ENCODE data around the gene PFN3. TPM values are rescaled to one million over a fixed set of nuclear protein-coding genes. Genes with fewer than 3 reads are reported as not detected.

Gene PFN3
- total and polyA plus RNA-seq, 2 of the 4 experiments (the other 2 are of a cell fraction): not detected

DNA sequence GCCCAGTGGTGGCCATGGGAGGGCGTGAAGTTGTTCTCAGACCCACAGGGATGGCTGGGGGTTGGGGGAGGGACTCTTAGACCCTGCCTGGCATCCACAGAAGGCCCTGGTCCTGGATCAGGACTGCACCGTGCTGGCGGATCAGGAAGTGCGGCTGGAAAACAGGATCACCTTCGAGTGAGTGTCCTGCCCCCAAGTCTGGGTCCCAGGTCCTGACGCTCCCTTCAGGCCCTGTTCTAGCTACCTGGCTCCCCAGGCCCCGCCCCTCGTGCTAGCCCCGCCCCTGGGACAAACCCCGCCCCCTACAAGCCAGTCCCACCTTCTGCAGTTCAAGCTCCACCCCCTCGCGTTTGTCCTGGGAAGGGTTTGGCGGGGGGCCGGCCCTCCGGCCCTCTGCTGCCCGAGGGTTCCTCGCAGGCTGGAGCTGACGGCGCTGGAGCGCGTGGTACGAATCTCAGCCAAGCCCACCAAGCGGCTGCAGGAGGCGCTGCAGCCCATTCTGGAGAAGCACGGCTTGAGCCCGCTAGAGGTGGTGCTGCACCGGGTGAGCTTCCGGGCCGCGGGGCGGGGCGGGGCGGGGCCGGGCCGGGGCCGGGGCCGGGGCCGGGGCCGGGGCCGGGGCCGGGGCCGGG is 29.9 kb downstream of the PFN3 start:
- ChIA-PET POLR2A (ENCODE audit: unreplicated experiment) (interaction anchor here (0.6 kb wide), 1 partner anchor 21 kb away, joined by 4 read pairs; no protein-coding TSS in a partner anchor), CTCF (interaction anchor here (0.6 to 1.5 kb wide), 5 partner anchors 12 to 22 kb away, joined by 3 to 8 read pairs (median 3); partner anchors contain the start of genes RGS14 and SLC34A1)
- H4K20me1 ChIP-seq (ENCODE audit: insufficient read depth, low read length): no peaks in the 10 kb centered on the region; the same call in none of the 2 replicates
- no peak overlapping the region for H3K14ac ChIP-seq (replicated peaks; ENCODE audit: low read depth, low read length)
- H3K18ac ChIP-seq (ENCODE audit: low read depth, low read length): no peak overlapping the region
- H2BK15ac ChIP-seq (ENCODE audit: low read depth, low read length): no peak overlapping the region
- no peak overlapping the region for H2AK9ac ChIP-seq (replicated peaks; ENCODE audit: low read depth, low read length, poor library complexity)
- no peaks in the 10 kb centered on the region for H3K9me3 ChIP-seq (ENCODE audit: control insufficient read depth, insufficient read depth, low read length)
- H3K23ac ChIP-seq (ENCODE audit: low read depth, low read length): no peak overlapping the region
- H3K9me1 ChIP-seq (ENCODE audit: insufficient read depth, low read length): no peaks in the 10 kb centered on the region
- in situ Hi-C loops (cut with MboI; ENCODE audit: low sequenced_read_pairs): no loop called here
- DNase-seq (peak; percentile 82), ATAC-seq (ENCODE audit: low read depth) (peak; percentile 69)
- no peak overlapping the region for H3K27ac ChIP-seq (ENCODE audit: insufficient read depth, low read length)
- no peak overlapping the region for H3K4ac ChIP-seq (ENCODE audit: low read depth, low read length)
- intact Hi-C loops (cut with micrococcal nuclease): loop anchor here (1.0 kb wide), 1 partner anchor 131 kb away; no protein-coding TSS in a partner anchor
- H2AFZ ChIP-seq (replicated peaks; ENCODE audit: low read length, poor library complexity): peak overlapping the region; percentile 93
- H3K9ac ChIP-seq (ENCODE audit: low read depth, low read length): no peak overlapping the region
- H3K4me2 ChIP-seq (ENCODE audit: low read depth, low read length): peak overlapping the region; percentile 53; the same call in 1 of the 2 replicates
- no peak overlapping the region for H2AK5ac ChIP-seq (ENCODE audit: low read depth, low read length)
- no peak overlapping the region for H2BK20ac ChIP-seq (ENCODE audit: low read depth, low read length)
- H3K27me3 ChIP-seq (ENCODE audit: control insufficient read depth, insufficient read depth, low read length): peaks cover 6% of the 10 kb centered on the region; the same call in 1 of the 2 replicates
- H2BK5ac ChIP-seq (ENCODE audit: low read depth, low read length, poor library complexity, severe bottlenecking): no peak overlapping the region
- H4K91ac ChIP-seq (ENCODE audit: insufficient read depth, low read depth, low read length): no peak overlapping the region
- no peak overlapping the region for H4K5ac ChIP-seq (ENCODE audit: low read depth, low read length)
- H3K4me3 ChIP-seq (ENCODE audit: insufficient read depth, low read depth, low read length): peak overlapping the region; percentile 19; the same call in 1 of the 2 replicates
- WGBS, 2 experiments (ENCODE audit: extremely low coverage in 2 of 2, insufficient read length in 1 of 2): 7% methylated on average over 8 of the region's 42 CpGs; no CpG with 5 or more reads in 1 of the 2 experiments
- dilution Hi-C loops (cut with HindIII; ENCODE audit: low sequenced_read_pairs, unreplicated experiment): no loop called here
- peaks cover 11% of the 10 kb centered on the region; the same call in 1 of the 2 replicates for H3K4me1 ChIP-seq (ENCODE audit: control insufficient read depth, insufficient read depth, low read length)
- H2BK120ac ChIP-seq (ENCODE audit: low read depth, low read length): no peak overlapping the region
- H3K56ac ChIP-seq (ENCODE audit: extremely low read depth, insufficient read depth, low read length): no peak overlapping the region
- no peaks in the 10 kb centered on the region for H3K36me3 ChIP-seq (ENCODE audit: control insufficient read depth, insufficient read depth, low read length)
- H4K8ac ChIP-seq (ENCODE audit: low read depth in 2 of 2, low read length in 2 of 2): no peak overlapping the region
- no TSS peak for BruUV-seq (replicated peaks)
- H3K79me1 ChIP-seq (ENCODE audit: low read depth in 1 of 2, low read length in 2 of 2): no peaks in the 10 kb centered on the region
- TF ChIP-seq CEBPB (IDR thresholded peaks at IDR 0.05; ENCODE audit: low read depth, low read length) (no peak), RAD21 (IDR thresholded peaks at IDR 0.05; ENCODE audit: low read length) (peak; percentile 65), POLR2A (IDR thresholded peaks at IDR 0.05; ENCODE audit: low read depth, low read length) (no peak), BHLHE40 (IDR thresholded peaks at IDR 0.05; ENCODE audit: low read depth, low read length) (no peak), FOS (IDR thresholded peaks at IDR 0.05; ENCODE audit: low read depth, low read length) (no peak), RFX5 (IDR thresholded peaks at IDR 0.05; ENCODE audit: low read depth, low read length) (no peak), MAFK (IDR thresholded peaks at IDR 0.05; ENCODE audit: low read depth, low read length) (no peak), NFE2L2 (IDR thresholded peaks at IDR 0.05; ENCODE audit: low read depth, low read length) (no peak), RCOR1 (IDR thresholded peaks at IDR 0.05; ENCODE audit: insufficient replicate concordance, low read length) (no peak), MXI1 (IDR thresholded peaks at IDR 0.05; ENCODE audit: borderline replicate concordance, low read depth, low read length) (peak; percentile 68; the same call in 1 of the 2 replicates), CHD1 (IDR thresholded peaks at IDR 0.05; ENCODE audit: low read depth, low read length) (no peak), SMC3 (IDR thresholded peaks at IDR 0.05; ENCODE audit: low read depth, low read length) (peak; percentile 60)
- TF ChIP-seq, protein P1, sequence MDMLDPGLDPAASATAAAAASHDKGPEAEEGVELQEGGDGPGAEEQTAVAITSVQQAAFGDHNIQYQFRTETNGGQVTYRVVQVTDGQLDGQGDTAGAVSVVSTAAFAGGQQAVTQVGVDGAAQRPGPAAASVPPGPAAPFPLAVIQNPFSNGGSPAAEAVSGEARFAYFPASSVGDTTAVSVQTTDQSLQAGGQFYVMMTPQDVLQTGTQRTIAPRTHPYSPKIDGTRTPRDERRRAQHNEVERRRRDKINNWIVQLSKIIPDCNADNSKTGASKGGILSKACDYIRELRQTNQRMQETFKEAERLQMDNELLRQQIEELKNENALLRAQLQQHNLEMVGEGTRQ (IDR thresholded peaks at IDR 0.05; ENCODE audit: low read depth, low read length): peak; percentile 24; the same call in 1 of the 2 replicates
- TF ChIP-seq, protein P2, sequence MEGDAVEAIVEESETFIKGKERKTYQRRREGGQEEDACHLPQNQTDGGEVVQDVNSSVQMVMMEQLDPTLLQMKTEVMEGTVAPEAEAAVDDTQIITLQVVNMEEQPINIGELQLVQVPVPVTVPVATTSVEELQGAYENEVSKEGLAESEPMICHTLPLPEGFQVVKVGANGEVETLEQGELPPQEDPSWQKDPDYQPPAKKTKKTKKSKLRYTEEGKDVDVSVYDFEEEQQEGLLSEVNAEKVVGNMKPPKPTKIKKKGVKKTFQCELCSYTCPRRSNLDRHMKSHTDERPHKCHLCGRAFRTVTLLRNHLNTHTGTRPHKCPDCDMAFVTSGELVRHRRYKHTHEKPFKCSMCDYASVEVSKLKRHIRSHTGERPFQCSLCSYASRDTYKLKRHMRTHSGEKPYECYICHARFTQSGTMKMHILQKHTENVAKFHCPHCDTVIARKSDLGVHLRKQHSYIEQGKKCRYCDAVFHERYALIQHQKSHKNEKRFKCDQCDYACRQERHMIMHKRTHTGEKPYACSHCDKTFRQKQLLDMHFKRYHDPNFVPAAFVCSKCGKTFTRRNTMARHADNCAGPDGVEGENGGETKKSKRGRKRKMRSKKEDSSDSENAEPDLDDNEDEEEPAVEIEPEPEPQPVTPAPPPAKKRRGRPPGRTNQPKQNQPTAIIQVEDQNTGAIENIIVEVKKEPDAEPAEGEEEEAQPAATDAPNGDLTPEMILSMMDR (conservative IDR thresholded peaks at IDR 0.05; ENCODE audit: low read depth, low read length): peak; percentile 78
- TF ChIP-seq, protein P3, sequence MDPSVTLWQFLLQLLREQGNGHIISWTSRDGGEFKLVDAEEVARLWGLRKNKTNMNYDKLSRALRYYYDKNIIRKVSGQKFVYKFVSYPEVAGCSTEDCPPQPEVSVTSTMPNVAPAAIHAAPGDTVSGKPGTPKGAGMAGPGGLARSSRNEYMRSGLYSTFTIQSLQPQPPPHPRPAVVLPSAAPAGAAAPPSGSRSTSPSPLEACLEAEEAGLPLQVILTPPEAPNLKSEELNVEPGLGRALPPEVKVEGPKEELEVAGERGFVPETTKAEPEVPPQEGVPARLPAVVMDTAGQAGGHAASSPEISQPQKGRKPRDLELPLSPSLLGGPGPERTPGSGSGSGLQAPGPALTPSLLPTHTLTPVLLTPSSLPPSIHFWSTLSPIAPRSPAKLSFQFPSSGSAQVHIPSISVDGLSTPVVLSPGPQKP (IDR thresholded peaks at IDR 0.05; ENCODE audit: borderline replicate concordance, low read depth, low read length): no peak

All from IMR-90 (cell line).